Limb (tissue), 2 donors: ENCODE measurements around the gene NME2.

Experiments
- DNase-seq, 2 donors: peaks; one replicate each; pipeline ENCODE4 v3.0.0-alpha.2; 2016; ENCODE audit errors: extremely low spot score in 2 of 2

NME2 gene

DNA sequence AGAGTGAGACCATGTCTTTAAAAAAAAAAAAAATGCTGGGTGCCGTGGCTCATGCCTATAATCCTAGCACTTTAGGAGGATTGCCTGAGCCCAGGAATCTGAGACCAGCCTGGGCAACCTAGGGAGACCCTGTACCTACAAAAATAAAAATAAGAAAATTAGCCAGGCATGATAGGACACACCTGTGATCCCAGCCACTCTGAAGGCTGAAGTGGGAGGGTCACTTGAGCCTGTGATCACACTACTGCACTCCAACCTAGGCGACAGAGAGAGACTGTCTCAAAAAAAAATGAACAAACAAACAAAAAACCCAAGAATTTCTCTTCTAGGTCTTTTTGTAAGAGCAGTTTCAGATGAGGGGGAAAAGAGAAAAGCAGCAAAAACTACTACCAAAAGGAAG, 34.6 kb downstream of the NME2 start:
- no peak for DNase-seq

DNA sequence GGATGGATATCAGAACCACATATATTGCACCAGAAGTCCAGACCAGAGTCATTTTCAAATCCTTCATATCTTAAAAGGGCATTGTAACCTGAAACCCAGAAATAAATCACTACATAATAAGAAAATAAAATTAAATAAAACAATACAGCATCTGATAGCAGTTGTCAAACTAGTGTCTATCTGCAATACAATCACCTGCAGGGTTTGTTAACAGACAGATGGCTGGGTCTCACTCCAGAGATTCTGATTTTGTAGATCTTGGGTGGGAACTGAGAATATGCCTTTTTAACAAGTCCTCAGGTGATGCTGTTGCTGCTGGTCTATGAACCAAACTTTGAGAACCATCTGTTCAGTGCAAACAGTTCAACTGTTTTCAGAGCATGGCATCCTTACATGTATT, 37.6 kb downstream of the NME2 start:
- no peak for DNase-seq

DNA sequence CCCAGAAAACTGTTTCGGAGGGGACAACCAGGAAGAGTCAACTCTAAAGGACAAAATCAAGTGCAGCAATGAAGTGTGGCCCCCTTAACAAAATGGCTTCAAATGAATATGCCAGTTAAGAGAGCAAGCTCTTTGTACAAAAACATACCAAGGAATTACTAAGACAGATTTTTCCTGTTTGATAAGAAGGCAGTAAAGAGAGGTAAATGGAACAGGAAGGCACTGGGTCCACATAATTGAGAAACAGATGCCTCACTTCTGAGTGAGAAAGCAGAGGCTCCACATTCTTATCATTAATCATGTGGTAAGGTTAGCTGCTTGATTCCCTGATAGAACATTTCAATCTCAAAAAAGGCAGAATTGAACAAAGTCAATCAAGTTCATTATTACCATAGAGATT, 48.7 kb downstream of the NME2 start:
- no peak for DNase-seq

DNA sequence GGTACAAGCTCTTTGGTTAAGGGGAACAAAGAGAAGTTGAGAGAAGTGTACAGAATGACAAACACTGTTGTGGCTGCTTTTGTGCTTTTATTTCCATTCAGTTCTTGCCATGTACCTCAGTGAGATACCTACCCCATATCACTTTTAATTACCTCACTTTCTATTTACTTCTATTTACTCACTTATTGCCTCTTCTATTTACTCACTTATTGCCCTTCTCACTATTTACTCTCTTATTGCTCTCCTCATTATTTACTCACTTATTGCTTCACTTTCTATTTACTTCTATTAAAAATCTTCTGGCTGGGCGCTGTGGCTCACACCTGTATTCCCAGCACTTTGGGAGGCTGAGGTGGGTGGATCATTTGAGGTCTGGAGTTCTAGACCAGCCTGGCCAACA, 51.7 kb downstream of the NME2 start:
- DNase-seq, result no peak

DNA sequence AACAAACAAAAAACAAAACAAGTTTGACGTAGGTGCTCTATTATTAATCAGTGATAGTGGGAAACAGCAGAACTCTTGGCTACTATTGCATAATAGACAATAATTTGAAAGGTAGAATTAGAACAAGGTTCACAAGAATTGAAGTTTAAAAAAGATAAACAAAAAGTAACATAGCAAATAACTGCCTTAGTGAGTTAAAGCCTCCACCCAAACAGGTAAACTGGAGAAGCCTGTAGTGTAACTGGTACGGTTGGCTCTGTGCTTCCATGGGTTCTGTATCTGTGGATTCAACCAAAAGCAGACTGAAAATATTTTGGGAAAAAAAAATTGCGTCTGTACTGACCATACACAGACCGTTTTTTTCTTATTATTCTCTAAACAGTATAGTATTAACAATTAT, 55.1 kb downstream of the NME2 start:
- DNase-seq, result no peak
